HG03139 (cell line): ENCODE measurements around the gene EHMT1.
A peak's percentile ranks its signal among the peaks of the same experiment; 100 is the strongest.
"Not testable (repeated sequence)": the region's sequence is repeated elsewhere in the genome, so short reads cannot be mapped to it uniquely, and the experiment has no call there.

ENCODE experiments used
- ATAC-seq: cut with Tn5 transposase; IDR thresholded peaks from one replicate; pipeline ENCODE4 v1.9.1; 2021; ENCODE audit not compliant: unreplicated experiment

Gene EHMT1

DNA sequence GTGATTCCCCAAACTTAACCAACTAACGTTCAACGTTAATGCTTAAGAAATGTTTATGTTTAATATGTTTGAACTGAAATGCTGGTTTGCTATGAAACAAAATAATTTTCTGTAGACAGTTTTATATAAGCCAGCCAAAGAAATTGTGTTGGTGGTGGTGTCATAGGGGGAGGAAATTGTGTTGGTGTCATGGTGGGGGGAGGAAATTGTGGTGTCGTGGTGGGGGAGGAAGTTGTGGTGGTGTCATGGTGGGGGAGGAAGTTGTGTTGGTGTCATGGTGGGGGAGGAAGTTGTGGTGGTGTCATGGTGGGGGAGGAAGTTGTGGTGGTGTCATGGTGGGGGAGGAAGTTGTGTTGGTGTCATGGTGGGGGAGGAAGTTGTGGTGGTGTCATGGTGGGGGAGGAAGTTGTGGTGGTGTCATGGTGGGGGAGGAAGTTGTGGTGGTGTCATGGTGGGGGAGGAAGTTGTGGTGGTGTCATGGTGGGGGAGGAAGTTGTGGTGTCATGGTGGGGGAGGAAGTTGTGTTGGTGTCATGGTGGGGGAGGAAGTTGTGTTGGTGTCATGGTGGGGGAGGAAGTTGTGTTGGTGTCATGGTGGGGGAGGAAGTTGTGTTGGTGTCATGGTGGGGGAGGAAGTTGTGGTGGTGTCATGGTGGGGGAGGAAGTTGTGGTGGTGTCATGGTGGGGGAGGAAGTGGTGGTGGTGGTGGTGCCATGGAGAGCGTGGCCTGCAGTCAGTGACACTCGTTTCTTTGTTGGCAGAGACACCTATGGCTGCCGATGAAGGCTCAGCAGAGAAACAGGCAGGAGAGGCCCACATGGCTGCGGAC is 97.3 kb downstream of the EHMT1 start:
- not testable (repeated sequence) for ATAC-seq

DNA sequence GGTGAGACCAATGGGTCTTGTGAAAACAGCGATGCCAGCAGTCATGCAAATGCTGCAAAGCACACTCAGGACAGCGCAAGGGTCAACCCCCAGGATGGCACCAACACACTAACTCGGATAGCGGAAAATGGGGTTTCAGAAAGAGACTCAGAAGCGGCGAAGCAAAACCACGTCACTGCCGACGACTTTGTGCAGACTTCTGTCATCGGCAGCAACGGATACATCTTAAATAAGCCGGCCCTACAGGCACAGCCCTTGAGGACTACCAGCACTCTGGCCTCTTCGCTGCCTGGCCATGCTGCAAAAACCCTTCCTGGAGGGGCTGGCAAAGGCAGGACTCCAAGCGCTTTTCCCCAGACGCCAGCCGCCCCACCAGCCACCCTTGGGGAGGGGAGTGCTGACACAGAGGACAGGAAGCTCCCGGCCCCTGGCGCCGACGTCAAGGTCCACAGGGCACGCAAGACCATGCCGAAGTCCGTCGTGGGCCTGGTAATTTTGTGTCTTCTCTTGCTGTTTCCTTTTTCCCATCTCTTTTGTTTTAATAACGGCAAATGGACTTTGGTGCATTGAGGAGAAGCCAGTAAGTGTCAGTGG is 98.0 kb downstream of the EHMT1 start:
- no peak for ATAC-seq

GRCh38 chr9:137717776-137718327 is 99.0 kb downstream of the EHMT1 start:
- ATAC-seq = no peak

GRCh38 chr9:137719194-137719593 is 100.4 kb downstream of the EHMT1 start:
- ATAC-seq = no peak

DNA sequence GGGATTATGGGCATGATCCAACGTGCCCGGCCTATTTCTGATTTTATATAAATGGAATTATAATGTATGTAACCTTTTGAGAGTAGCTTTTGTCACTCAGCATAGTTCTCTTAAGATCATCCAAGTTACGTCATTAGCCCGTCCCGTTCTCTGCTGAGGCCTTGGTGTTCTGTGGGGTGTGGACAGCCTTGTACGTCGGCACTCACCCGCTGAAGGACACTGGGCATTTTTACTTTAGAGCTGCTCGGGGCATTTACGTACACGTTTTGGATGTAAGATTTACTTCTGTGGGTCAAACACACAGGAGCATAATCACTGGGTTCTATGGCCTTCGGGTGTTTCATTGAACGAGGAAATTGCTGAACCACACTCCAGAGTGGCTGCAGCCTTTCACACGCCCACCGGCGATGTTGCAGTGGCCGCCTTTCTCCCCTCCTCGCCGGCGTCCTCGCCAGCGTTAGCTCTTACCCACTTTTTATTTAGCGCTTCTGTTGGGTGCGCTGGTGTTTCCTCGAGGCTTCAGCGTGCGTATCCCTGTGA is 101.8 kb downstream of the EHMT1 start:
- no peak for ATAC-seq

- ATAC-seq = no peak
Measured at GRCh38 chr9:137721479-137721878, 102.7 kb downstream of the EHMT1 start.

DNA sequence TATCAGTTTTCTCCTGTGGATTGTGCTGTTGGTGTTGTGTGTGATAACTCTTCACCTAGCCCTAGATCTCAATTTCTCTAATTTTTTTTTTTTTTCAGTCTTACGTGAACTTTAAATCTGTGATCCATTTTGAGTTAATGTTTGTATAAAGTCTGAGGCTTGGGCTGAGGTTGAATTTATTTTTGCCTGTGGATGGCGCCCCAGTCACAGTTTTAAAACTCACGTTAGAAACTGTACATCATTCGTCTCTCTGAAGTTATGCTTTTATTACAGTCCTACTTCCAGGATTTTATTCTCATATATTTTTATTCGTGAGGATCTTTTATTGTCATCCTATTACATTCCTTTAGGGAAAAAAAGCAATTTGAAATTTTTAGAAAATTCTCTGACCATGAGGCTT is 103.1 kb downstream of the EHMT1 start:
- no peak for ATAC-seq

GRCh38 chr9:137722481-137722880 is 103.7 kb downstream of the EHMT1 start:
- no peak for ATAC-seq

DNA sequence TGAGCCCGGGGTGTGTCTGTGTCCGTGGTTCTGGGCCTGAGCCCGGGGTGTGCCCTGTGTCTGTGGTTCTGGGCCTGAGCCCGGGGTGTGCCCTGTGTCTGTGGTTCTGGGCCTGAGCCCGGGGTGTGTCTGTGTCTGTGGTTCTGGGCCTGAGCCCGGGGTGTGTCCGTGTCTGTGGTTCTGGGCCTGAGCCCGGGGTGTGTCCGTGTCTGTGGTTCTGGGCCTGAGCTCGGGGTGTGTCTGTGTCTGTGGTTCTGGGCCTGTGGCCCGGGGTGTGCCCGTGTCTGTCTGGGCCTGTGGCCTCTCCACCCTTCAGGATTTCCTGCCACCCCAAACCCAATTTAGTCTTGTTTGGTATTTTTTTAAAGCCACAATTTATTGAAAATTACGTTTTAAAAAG is 104.6 kb downstream of the EHMT1 start:
- ATAC-seq = not testable (repeated sequence)

- no peak for ATAC-seq
Measured at GRCh38 chr9:137723783-137724445, 105.1 kb downstream of the EHMT1 start.

- ATAC-seq = no peak
Measured at GRCh38 chr9:137724818-137725240, 106.0 kb downstream of the EHMT1 start.

DNA sequence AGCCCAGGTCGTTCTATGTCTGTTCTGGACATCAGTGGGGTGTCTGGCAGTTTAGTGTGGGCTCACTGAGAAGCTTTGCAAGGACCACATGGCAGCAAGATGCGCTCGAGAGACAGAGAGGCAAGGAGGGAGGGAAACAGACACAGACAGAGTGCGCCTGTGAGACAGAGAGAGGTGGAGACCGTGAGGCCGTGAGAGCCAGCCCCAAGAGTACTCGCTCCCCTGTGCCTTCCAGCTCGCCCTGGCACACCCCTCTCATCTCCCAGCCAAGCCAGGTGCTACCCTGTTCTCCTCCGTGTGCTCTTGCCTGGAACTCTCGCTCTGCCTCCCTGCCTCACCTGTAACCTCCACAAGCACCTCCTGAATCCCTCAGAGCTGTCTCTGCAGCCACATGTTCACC is 106.8 kb downstream of the EHMT1 start:
- no peak for ATAC-seq

GRCh38 chr9:137726336-137726735 is 107.5 kb downstream of the EHMT1 start:
- peak; percentile 61 for ATAC-seq

- no peak for ATAC-seq
Measured at GRCh38 chr9:137726764-137727163, 108.0 kb downstream of the EHMT1 start.

GRCh38 chr9:137727716-137728115 is 108.9 kb downstream of the EHMT1 start:
- ATAC-seq = no peak

GRCh38 chr9:137728444-137729311 is 109.9 kb downstream of the EHMT1 start:
- no peak for ATAC-seq

- ATAC-seq = no peak
Measured at GRCh38 chr9:137731216-137731946, 112.6 kb downstream of the EHMT1 start.

DNA sequence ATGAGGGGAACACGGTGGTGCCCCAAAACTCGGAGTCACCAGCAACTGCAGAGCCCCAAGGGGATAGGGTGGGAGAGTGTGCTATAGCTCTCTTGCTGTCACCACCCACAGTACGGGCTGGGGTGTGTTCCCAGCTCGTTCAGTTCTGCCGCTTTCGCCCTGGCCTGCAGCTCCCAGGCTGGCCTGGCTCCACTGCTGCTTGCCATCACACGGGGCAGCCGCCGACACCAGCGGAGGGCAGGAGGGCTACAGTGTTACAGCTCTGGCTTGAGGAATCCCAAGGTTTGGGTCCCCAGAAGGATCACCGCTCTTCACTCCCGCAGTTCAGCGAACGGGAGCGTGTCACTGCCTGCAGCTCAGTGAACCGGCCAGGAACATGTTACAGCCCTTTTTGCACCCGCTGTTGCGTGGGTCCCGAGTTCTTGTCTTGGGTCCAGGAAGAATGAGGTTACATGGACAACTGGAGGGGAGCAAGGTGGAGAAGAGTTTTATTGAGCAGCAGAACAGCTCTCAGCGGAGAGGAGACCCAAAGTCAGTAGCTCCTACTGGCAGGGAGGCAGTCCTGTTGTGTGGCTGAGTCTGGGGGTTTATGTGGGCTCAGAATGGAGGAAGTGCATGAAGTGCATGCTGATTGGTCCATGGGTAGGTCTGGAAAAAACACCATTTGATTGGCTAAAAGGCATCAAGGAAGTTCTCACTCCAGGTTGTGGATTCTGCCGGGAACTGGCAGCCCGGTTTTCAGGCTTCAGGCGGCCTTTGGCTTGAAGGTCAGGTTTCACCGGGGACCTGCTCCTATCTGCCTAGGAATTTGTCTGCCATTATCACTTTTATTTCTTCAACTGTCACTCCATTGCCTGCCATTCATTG is 113.4 kb downstream of the EHMT1 start:
- ATAC-seq = no peak

DNA sequence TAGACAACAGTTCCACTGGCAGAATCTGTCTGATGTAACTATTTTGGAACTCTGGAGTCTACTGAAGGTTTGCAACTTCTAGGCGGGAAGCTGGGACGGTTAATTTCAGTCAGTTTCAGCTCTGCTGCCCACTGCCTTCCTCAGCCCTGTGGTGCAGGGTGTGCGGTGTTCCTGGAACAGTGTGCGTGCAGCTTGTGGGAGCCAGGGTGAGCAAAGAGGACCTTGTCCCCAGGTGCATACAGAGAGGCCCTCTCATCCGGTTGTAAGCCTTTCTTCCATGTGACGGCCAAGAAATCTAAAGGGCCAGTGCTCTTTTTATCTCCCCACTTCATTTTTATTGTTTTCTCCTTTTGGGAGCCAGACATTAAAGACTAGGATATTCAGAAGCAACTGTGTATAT is 114.6 kb downstream of the EHMT1 start:
- no peak for ATAC-seq
